ENCODE data around the gene USP40. TPM values are rescaled to one million over a fixed set of nuclear protein-coding genes. Genes with fewer than 3 reads are reported as not detected.

USP40 gene
- total and polyA plus RNA-seq, 2 experiments from 2014 or later, result 5.7 to 11.7 TPM

DNA sequence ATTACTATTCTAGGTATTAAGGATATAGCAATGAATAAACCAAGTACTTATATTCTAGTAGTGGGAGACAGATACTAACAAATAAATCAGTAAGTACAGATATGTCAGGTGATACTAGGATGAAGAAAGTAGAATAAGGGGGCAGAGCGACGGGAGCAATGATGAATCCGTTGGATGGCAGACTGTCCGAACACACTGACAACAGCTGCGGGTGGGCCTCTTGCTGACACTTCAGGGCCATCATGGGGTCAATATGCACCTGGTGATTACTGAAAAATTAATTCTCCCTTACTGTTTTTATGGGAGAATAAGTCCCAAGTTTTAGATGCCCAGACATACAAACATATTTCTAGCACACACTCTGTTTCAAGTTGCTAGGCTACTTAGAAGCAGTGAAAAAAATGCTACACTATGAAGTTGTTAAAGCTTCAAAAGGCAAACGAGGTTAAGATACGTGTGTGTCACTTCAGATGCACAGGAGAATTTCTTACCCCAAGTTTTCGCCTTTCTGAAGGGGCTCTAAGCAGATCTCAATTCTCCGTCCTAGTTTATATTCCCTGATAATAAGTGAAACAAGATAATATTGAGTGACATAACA lies 78.7 kb downstream of the USP40 start:
- H3K27me3 ChIP-seq (ENCODE audit: insufficient read depth), result no peaks in the 10 kb centered on the region

DNA sequence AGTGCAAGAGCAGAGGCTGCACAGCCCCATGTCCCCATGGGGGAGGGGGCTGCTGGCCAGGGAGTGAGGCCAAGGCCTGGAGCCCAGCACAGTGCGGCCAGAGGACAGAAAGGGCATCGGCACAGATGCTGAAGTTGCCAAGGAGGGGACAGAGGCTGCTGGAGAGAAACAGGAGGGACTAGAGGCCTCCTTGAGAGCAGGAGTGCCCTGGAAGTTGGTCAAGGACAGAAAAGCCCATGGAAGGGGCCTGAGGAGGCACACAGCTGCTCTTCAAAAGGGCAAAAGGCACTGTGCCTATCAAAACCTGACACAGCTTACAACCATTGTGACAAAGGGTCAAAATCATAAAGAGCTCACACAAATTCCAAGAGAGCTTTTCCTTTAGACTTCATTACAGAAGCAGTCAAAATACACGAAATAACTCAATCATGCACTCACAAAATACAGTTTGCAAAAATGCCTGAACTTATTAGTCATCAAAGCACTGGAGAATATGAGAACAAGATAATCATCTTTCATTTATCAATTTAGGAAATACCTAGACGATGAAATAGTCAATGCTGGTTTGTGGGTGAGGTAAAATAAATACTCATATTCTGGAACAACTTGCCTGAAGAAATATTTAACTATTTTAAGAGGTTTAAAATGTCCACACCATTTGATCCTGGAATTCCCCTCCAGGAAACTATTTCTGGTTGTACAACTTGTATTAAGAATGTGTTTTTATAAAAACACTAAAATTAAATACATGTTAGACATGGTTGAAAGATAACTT lies 79.6 kb downstream of the USP40 start:
- Mint-ChIP-seq H3K4me3 (no peak overlapping the region), H3K4me1 (no peaks in the 10 kb centered on the region), H3K9me3 (peaks cover 14% of the 10 kb centered on the region), H3K27ac (no peak overlapping the region), H3K36me3 (ENCODE audit: low read depth) (peaks cover 33% of the 10 kb centered on the region), H3K27me3 (ENCODE audit: insufficient read depth, low read depth, poor library complexity) (peaks cover 3% of the 10 kb centered on the region)
- Histone ChIP-seq H4K20me1 (replicated peaks; ENCODE audit: insufficient read depth) (no peaks in the 10 kb centered on the region), H3K36me3 (ENCODE audit: insufficient read depth) (peaks cover 6% of the 10 kb centered on the region; the same call in 1 of the 2 replicates), H3K9me2 (ENCODE audit: insufficient read depth) (no peaks in the 10 kb centered on the region), H3K79me2 (replicated peaks; ENCODE audit: insufficient read depth) (no peaks in the 10 kb centered on the region), H3K4me1 (ENCODE audit: insufficient read depth) (no peaks in the 10 kb centered on the region), H3K4me2 (no peak overlapping the region), H2AFZ (no peak overlapping the region), H3F3A (replicated peaks; ENCODE audit: low read depth) (no peaks in the 10 kb centered on the region), H3K27ac (ENCODE audit: low read depth) (no peak overlapping the region), H3K4me3 (no peak overlapping the region), H3K27me3 (ENCODE audit: insufficient read depth) (no peaks in the 10 kb centered on the region)
- DNase-seq (ENCODE audit: low spot score) (no peak), ATAC-seq (no peak; the same call in 2 of the 3 replicates)
- TF ChIP-seq EZH2phosphoT487 (IDR thresholded peaks at IDR 0.05; ENCODE audit: unreplicated experiment) (no peak), STAT1 (IDR thresholded peaks at IDR 0.05; ENCODE audit: unreplicated experiment) (no peak)
- TF ChIP-seq, protein P1, sequence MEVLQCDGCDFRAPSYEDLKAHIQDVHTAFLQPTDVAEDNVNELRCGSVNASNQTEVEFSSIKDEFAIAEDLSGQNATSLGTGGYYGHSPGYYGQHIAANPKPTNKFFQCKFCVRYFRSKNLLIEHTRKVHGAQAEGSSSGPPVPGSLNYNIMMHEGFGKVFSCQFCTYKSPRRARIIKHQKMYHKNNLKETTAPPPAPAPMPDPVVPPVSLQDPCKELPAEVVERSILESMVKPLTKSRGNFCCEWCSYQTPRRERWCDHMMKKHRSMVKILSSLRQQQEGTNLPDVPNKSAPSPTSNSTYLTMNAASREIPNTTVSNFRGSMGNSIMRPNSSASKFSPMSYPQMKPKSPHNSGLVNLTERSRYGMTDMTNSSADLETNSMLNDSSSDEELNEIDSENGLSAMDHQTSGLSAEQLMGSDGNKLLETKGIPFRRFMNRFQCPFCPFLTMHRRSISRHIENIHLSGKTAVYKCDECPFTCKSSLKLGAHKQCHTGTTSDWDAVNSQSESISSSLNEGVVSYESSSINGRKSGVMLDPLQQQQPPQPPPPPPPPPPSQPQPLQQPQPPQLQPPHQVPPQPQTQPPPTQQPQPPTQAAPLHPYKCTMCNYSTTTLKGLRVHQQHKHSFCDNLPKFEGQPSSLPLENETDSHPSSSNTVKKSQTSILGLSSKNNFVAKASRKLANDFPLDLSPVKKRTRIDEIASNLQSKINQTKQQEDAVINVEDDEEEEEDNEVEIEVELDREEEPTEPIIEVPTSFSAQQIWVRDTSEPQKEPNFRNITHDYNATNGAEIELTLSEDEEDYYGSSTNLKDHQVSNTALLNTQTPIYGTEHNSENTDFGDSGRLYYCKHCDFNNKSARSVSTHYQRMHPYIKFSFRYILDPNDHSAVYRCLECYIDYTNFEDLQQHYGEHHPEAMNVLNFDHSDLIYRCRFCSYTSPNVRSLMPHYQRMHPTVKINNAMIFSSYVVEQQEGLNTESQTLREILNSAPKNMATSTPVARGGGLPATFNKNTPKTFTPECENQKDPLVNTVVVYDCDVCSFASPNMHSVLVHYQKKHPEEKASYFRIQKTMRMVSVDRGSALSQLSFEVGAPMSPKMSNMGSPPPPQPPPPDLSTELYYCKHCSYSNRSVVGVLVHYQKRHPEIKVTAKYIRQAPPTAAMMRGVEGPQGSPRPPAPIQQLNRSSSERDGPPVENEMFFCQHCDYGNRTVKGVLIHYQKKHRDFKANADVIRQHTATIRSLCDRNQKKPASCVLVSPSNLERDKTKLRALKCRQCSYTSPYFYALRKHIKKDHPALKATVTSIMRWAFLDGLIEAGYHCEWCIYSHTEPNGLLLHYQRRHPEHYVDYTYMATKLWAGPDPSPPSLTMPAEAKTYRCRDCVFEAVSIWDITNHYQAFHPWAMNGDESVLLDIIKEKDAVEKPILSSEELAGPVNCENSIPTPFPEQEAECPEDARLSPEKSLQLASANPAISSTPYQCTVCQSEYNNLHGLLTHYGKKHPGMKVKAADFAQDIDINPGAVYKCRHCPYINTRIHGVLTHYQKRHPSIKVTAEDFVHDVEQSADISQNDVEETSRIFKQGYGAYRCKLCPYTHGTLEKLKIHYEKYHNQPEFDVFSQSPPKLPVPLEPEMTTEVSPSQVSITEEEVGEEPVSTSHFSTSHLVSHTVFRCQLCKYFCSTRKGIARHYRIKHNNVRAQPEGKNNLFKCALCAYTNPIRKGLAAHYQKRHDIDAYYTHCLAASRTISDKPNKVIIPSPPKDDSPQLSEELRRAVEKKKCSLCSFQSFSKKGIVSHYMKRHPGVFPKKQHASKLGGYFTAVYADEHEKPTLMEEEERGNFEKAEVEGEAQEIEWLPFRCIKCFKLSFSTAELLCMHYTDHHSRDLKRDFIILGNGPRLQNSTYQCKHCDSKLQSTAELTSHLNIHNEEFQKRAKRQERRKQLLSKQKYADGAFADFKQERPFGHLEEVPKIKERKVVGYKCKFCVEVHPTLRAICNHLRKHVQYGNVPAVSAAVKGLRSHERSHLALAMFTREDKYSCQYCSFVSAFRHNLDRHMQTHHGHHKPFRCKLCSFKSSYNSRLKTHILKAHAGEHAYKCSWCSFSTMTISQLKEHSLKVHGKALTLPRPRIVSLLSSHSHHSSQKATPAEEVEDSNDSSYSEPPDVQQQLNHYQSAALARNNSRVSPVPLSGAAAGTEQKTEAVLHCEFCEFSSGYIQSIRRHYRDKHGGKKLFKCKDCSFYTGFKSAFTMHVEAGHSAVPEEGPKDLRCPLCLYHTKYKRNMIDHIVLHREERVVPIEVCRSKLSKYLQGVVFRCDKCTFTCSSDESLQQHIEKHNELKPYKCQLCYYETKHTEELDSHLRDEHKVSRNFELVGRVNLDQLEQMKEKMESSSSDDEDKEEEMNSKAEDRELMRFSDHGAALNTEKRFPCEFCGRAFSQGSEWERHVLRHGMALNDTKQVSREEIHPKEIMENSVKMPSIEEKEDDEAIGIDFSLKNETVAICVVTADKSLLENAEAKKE (CRISPR knock-in tag; IDR thresholded peaks at IDR 0.05), result no peak

More for the DNA sequence above, 78.7 kb downstream of the USP40 start:
- Histone ChIP-seq H3K36me3 (ENCODE audit: insufficient read depth) (peaks cover 4% of the 10 kb centered on the region; the same call in 1 of the 2 replicates), H3K4me2 (no peak overlapping the region), H3K9me2 (ENCODE audit: insufficient read depth) (no peaks in the 10 kb centered on the region), H3K4me3 (no peak overlapping the region), H3F3A (replicated peaks; ENCODE audit: low read depth) (no peaks in the 10 kb centered on the region), H3K4me1 (ENCODE audit: insufficient read depth) (no peaks in the 10 kb centered on the region), H4K20me1 (replicated peaks; ENCODE audit: insufficient read depth) (no peaks in the 10 kb centered on the region), H3K27ac (ENCODE audit: low read depth) (no peak overlapping the region), H2AFZ (no peak overlapping the region), H3K79me2 (replicated peaks; ENCODE audit: insufficient read depth) (no peaks in the 10 kb centered on the region)
- no peaks in the 10 kb centered on the region for H3K27me3 Mint-ChIP-seq (ENCODE audit: insufficient read depth, low read depth, poor library complexity)
- ATAC-seq (no peak), DNase-seq (ENCODE audit: low spot score) (no peak)
- TF ChIP-seq, protein P2, sequence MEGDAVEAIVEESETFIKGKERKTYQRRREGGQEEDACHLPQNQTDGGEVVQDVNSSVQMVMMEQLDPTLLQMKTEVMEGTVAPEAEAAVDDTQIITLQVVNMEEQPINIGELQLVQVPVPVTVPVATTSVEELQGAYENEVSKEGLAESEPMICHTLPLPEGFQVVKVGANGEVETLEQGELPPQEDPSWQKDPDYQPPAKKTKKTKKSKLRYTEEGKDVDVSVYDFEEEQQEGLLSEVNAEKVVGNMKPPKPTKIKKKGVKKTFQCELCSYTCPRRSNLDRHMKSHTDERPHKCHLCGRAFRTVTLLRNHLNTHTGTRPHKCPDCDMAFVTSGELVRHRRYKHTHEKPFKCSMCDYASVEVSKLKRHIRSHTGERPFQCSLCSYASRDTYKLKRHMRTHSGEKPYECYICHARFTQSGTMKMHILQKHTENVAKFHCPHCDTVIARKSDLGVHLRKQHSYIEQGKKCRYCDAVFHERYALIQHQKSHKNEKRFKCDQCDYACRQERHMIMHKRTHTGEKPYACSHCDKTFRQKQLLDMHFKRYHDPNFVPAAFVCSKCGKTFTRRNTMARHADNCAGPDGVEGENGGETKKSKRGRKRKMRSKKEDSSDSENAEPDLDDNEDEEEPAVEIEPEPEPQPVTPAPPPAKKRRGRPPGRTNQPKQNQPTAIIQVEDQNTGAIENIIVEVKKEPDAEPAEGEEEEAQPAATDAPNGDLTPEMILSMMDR (conservative IDR thresholded peaks at IDR 0.05; ENCODE audit: low read depth in 2 of 2), result no peak
- TF ChIP-seq, protein P3, sequence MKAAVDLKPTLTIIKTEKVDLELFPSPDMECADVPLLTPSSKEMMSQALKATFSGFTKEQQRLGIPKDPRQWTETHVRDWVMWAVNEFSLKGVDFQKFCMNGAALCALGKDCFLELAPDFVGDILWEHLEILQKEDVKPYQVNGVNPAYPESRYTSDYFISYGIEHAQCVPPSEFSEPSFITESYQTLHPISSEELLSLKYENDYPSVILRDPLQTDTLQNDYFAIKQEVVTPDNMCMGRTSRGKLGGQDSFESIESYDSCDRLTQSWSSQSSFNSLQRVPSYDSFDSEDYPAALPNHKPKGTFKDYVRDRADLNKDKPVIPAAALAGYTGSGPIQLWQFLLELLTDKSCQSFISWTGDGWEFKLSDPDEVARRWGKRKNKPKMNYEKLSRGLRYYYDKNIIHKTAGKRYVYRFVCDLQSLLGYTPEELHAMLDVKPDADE (IDR thresholded peaks at IDR 0.05), result no peak
- H3K4me1 Mint-ChIP-seq, result no peaks in the 10 kb centered on the region
- H3K4me3 Mint-ChIP-seq, result no peak overlapping the region
- H3K36me3 Mint-ChIP-seq (ENCODE audit: low read depth), result peaks cover 25% of the 10 kb centered on the region
- H3K27ac Mint-ChIP-seq, result no peak overlapping the region
- H3K9me3 Mint-ChIP-seq, result peaks cover 10% of the 10 kb centered on the region

Measured in GM23338 (cell line).